HCT116 (cell line): ENCODE data around the gene HSF2BP. TPM values are rescaled to one million over a fixed set of nuclear protein-coding genes. Genes with fewer than 3 reads are reported as not detected.

Experiments used
- ATAC-seq: fragments of 200-7000 bp; cut with Tn5 transposase; 2 replicates; pipeline ENCODE4 v1.9.1; 2020; ENCODE audit warnings: mild to moderate bottlenecking, moderate library complexity
- BruUV-seq: library from RNA; stranded (reverse); fragments of 400-500 nt; replicated peaks from 2 replicates; lab custom pipeline; 2021; lab: Mats Ljungman, UMichigan
- CTCF ChIA-PET: fragments of 300-600 bp; sonication (Branson Sonifier 250); formaldehyde crosslinking; loops from one replicate; lab custom pipeline; 2021; ENCODE audit warnings: antibody characterized with exemption; lab: Charles Lee
- POLR2A ChIA-PET: fragments of 300-600, 350-600 bp; sonication (Branson Sonifier 250); formaldehyde crosslinking; loops from one replicate; lab custom pipeline; 2021; ENCODE audit warnings: antibody characterized with exemption; lab: Charles Lee
- RAD21 ChIA-PET, 2 experiments: fragments of 300-600 bp; sonication (Branson Sonifier 250); formaldehyde crosslinking; loops; one replicate each; lab custom pipeline; 2023; ENCODE audit warnings: low total read pairs in 2 of 2; ENCODE audit not compliant: uncharacterized antibody in 2 of 2, unreplicated experiment in 2 of 2, low non-redundant PET in 1 of 2; lab: Charles Lee
- DNase-seq: peaks from one replicate; pipeline ENCODE4 v3.0.0-alpha.2; 2010; ENCODE audit warnings: low read depth, low spot score
- H2AFZ ChIP-seq: fragments of 200-600 bp; shearing (Covaris generic), sonication (generic); 2 replicates; pipeline ENCODE4 v1.6.1; 2017; ENCODE audit warnings: low read depth, mixed run types, mixed read lengths, antibody characterized with exemption, low read length; ENCODE audit not compliant: poor library complexity, severe bottlenecking
- H3K27ac ChIP-seq: 2 replicates; pipeline ENCODE4 v1.5.1; 2012; ENCODE audit warnings: low read depth, low read length
- H3K27me3 ChIP-seq: fragments of 200-600 bp; sonication (generic); 2 replicates; pipeline ENCODE4 v1.6.1; 2016; ENCODE audit warnings: mixed run types, low read length, mixed read lengths; ENCODE audit not compliant: insufficient read depth
- H3K36me3 ChIP-seq, 2 experiments: fragments of 200-500 bp in 1 of 2; fragments of 200-600 bp in 1 of 2; sonication (Bioruptor generic) in 1 of 2; sonication (generic) in 1 of 2; 2 replicates each; pipeline versions ENCODE4 v1.5.1 to v1.6.1; 2014 to 2016; ENCODE audit warnings: low read length in 2 of 2, inconsistent platforms in 1 of 2, mixed read lengths in 1 of 2, mixed run types in 1 of 2; ENCODE audit not compliant: insufficient read depth in 2 of 2, control insufficient read depth in 1 of 2
- H3K4me1 ChIP-seq, 2 experiments: fragments of 200-600 bp in 1 of 2; sonication (generic) in 1 of 2; 2 replicates each; pipeline versions ENCODE4 v1.5.1 to v1.6.1; 2012 to 2017; ENCODE audit warnings: low read length in 2 of 2, inconsistent platforms in 1 of 2, mild to moderate bottlenecking in 1 of 2, mixed read lengths in 1 of 2, mixed run types in 1 of 2, moderate library complexity in 1 of 2; ENCODE audit not compliant: insufficient read depth in 2 of 2, control insufficient read depth in 1 of 2
- H3K4me2 ChIP-seq: fragments of 200-600 bp; sonication (generic); 2 replicates; pipeline ENCODE4 v1.6.1; 2017; ENCODE audit warnings: mixed run types, low read length, mixed read lengths
- H3K4me3 ChIP-seq, 2 experiments: fragments of 200-600 bp in 1 of 2; sonication (generic) in 1 of 2; replicated peaks in 1 of 2; 2 replicates each; pipeline ENCODE4 v1.5.1; 2011 to 2016; ENCODE audit warnings: low read length in 2 of 2, control low read depth in 1 of 2, low read depth in 1 of 2, mild to moderate bottlenecking in 1 of 2, mixed read lengths in 1 of 2, mixed run types in 1 of 2
- H3K79me2 ChIP-seq: fragments of 200-600 bp; sonication (generic); 2 replicates; pipeline ENCODE4 v1.6.1; 2017; ENCODE audit warnings: mild to moderate bottlenecking, mixed run types, low read length, moderate library complexity, mixed read lengths; ENCODE audit not compliant: insufficient read depth
- H3K9ac ChIP-seq: fragments of 200-600 bp; sonication (generic); 2 replicates; pipeline ENCODE4 v1.6.1; 2016; ENCODE audit warnings: low read length, mixed read lengths
- H3K9me2 ChIP-seq: fragments of 200-600 bp; sonication (generic), shearing (Covaris generic); 2 replicates; pipeline ENCODE4 v1.6.1; 2017; ENCODE audit warnings: mixed run types, mild to moderate bottlenecking, moderate library complexity; ENCODE audit not compliant: insufficient read depth
- H3K9me3 ChIP-seq, 2 experiments: fragments of 200-500 bp in 1 of 2; fragments of 200-600 bp in 1 of 2; sonication (Bioruptor generic) in 1 of 2; sonication (generic) in 1 of 2; 2 replicates each; pipeline ENCODE4 v1.6.1; 2014 to 2017; ENCODE audit warnings: low read length in 2 of 2, mixed read lengths in 2 of 2, inconsistent platforms in 1 of 2, low read depth in 1 of 2, mild to moderate bottlenecking in 1 of 2, mixed run types in 1 of 2, moderate library complexity in 1 of 2; ENCODE audit not compliant: control insufficient read depth in 1 of 2, insufficient read depth in 1 of 2
- H4K20me1 ChIP-seq: fragments of 200-600 bp; sonication (generic), shearing (Covaris generic); 2 replicates; pipeline ENCODE4 v1.6.1; 2017; ENCODE audit warnings: mixed run types, mild to moderate bottlenecking, moderate library complexity; ENCODE audit not compliant: insufficient read depth
- CBX3 ChIP-seq: IDR thresholded peaks from 2 replicates; pipeline ENCODE4 v1.6.1; 2012; ENCODE audit warnings: low read depth
- CEBPB ChIP-seq: IDR thresholded peaks from 2 replicates; pipeline ENCODE4 v1.6.1; 2012; ENCODE audit warnings: low read depth
- EGR1 ChIP-seq: IDR thresholded peaks from 2 replicates; pipeline ENCODE4 v1.6.1; 2012; ENCODE audit warnings: low read depth
- EZH2phosphoT487 ChIP-seq: fragments of 200-600 bp; IDR thresholded peaks from 2 replicates; pipeline ENCODE4 v1.6.1; 2018; ENCODE audit warnings: antibody characterized with exemption, borderline replicate concordance
- POLR2A ChIP-seq: IDR thresholded peaks from 2 replicates; pipeline ENCODE4 v1.7.0; 2011; ENCODE audit warnings: borderline replicate concordance; ENCODE audit not compliant: insufficient read depth, insufficient read length; ENCODE audit errors: extremely low read depth
- POLR2AphosphoS5 ChIP-seq: IDR thresholded peaks from 2 replicates; pipeline ENCODE4 v1.6.1; 2011; ENCODE audit warnings: mild to moderate bottlenecking, low read depth, low read length, moderate library complexity
- ZNF274 ChIP-seq: fragments of 200-500 bp; sonication (Bioruptor generic); IDR thresholded peaks from 2 replicates; pipeline ENCODE4 v1.6.1; 2014; ENCODE audit warnings: mild to moderate bottlenecking, low read depth, low read length, inconsistent platforms
- intact Hi-C: fragments of 100-400 bp; cut with micrococcal nuclease; formaldehyde crosslinking; loops from 2 replicates; pipeline ENCODE4 v1.10.0; 2022
- total RNA-seq: library from RNA; stranded (reverse); gene quantifications from one replicate; pipeline ENCODE4 v1.2.1, GENCODE V29; 2021; ENCODE audit not compliant: unreplicated experiment
- TF ChIP-seq, protein P1 (sequence below), 3 experiments: fragments of 200-600 bp in 1 of 3; sonication (generic) in 1 of 3; IDR thresholded peaks in 2 of 3; conservative IDR thresholded peaks in 1 of 3; 2 replicates each; pipeline ENCODE4 v1.5.1; 2012 to 2017; ENCODE audit warnings: low read depth in 2 of 3, low read length in 2 of 3, antibody characterized with exemption in 1 of 3, borderline replicate concordance in 1 of 3, control low read depth in 1 of 3, mild to moderate bottlenecking in 1 of 3, mixed read lengths in 1 of 3, mixed run types in 1 of 3, moderate library complexity in 1 of 3; ENCODE audit not compliant: insufficient read depth in 1 of 3
- TF ChIP-seq, protein P2 (sequence below): IDR thresholded peaks from 2 replicates; pipeline ENCODE4 v1.6.1; 2011; ENCODE audit warnings: mild to moderate bottlenecking, low read length, moderate library complexity; ENCODE audit not compliant: insufficient replicate concordance; ENCODE audit errors: extremely low read depth

HSF2BP gene
- total RNA-seq, 1 experiment from 2014 or later: 0.59 TPM

DNA sequence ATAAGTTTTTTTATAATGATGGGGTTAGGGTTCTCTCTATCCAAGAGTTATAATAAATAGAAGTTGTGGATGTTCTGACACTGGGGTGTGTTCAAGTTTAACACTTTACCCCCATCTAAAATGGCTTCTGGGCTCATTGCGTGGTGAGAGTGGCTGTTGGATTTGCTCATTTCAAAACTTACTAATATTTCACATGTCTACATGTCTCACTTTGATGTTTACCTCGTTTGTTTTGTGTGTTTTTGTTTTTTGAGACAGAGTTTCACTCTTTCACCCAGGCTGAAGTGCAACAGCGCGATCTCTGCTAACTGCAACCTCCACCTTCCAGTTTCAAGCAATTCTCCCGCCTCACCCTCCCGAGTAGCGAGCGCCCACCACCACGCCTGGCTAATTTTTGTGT lies 3.7 kb upstream of the HSF2BP start:
- no peaks in the 10 kb centered on the region for H4K20me1 ChIP-seq
- ChIA-PET RAD21 (no interaction called here), POLR2A (no interaction called here)

More for the DNA sequence above, 3.7 kb upstream of the HSF2BP start:
- no TSS peak for BruUV-seq
- H3K36me3 ChIP-seq: peaks cover 20 to 45% of the 10 kb centered on the region in 2 experiments
- H2AFZ ChIP-seq: no peak overlapping the region
- no peak overlapping the region for H3K4me3 ChIP-seq
- no peaks in the 10 kb centered on the region; a peak in 1 of 4 replicates for H3K9me3 ChIP-seq
- no peak for DNase-seq
- peaks cover 10 to 25% of the 10 kb centered on the region in 2 experiments for H3K4me1 ChIP-seq
- no peaks in the 10 kb centered on the region for H3K9me2 ChIP-seq
- ATAC-seq: no peak
- TF ChIP-seq POLR2A (no peak), EGR1 (no peak), POLR2AphosphoS5 (no peak), EZH2phosphoT487 (no peak), ZNF274 (no peak), CBX3 (no peak), CEBPB (no peak)
- TF ChIP-seq, protein P1, sequence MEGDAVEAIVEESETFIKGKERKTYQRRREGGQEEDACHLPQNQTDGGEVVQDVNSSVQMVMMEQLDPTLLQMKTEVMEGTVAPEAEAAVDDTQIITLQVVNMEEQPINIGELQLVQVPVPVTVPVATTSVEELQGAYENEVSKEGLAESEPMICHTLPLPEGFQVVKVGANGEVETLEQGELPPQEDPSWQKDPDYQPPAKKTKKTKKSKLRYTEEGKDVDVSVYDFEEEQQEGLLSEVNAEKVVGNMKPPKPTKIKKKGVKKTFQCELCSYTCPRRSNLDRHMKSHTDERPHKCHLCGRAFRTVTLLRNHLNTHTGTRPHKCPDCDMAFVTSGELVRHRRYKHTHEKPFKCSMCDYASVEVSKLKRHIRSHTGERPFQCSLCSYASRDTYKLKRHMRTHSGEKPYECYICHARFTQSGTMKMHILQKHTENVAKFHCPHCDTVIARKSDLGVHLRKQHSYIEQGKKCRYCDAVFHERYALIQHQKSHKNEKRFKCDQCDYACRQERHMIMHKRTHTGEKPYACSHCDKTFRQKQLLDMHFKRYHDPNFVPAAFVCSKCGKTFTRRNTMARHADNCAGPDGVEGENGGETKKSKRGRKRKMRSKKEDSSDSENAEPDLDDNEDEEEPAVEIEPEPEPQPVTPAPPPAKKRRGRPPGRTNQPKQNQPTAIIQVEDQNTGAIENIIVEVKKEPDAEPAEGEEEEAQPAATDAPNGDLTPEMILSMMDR (IDR thresholded peaks at IDR 0.05 in 2 of 3, conservative IDR thresholded peaks at IDR 0.05 in 1 of 3; ENCODE audit: borderline replicate concordance in 1 of 3, insufficient read depth in 1 of 3, low read depth in 2 of 3, low read length in 2 of 3): no peak
- TF ChIP-seq, protein P2, sequence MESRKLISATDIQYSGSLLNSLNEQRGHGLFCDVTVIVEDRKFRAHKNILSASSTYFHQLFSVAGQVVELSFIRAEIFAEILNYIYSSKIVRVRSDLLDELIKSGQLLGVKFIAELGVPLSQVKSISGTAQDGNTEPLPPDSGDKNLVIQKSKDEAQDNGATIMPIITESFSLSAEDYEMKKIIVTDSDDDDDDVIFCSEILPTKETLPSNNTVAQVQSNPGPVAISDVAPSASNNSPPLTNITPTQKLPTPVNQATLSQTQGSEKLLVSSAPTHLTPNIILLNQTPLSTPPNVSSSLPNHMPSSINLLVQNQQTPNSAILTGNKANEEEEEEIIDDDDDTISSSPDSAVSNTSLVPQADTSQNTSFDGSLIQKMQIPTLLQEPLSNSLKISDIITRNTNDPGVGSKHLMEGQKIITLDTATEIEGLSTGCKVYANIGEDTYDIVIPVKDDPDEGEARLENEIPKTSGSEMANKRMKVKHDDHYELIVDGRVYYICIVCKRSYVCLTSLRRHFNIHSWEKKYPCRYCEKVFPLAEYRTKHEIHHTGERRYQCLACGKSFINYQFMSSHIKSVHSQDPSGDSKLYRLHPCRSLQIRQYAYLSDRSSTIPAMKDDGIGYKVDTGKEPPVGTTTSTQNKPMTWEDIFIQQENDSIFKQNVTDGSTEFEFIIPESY: no peak
- TF ChIP-seq, all 23 proteins: peak for 0
- Histone ChIP-seq H3K27me3 (no peaks in the 10 kb centered on the region), H3K27ac (no peak overlapping the region), H3K9ac (no peak overlapping the region), H3K79me2 (peaks cover 87% of the 10 kb centered on the region), H3K4me2 (no peak overlapping the region)
- intact Hi-C loops: no loop called here
- CTCF ChIA-PET: no interaction called here
